Liver (tissue), 9 donors: Measurements from ENCODE around the gene DDX39B. TPM values are rescaled to one million over a fixed set of nuclear protein-coding genes. Genes with fewer than 3 reads are reported as not detected.
"Not testable (repeated sequence)": the region's sequence is repeated elsewhere in the genome, so short reads cannot be mapped to it uniquely, and the experiment has no call there.

Experiments
- DNase-seq: peaks from one replicate; pipeline ENCODE4 v3.0.0-alpha.2; 2017; ENCODE audit warnings: low spot score
- H3K27ac ChIP-seq, 2 donors: one replicate each; pipeline ENCODE4 v1.7.0; 2013; ENCODE audit warnings: inconsistent platforms in 2 of 2, low read length in 2 of 2, control low read depth in 1 of 2, low read depth in 1 of 2, mild to moderate bottlenecking in 1 of 2
- H3K27me3 ChIP-seq, 4 donors: one replicate each; pipeline versions ENCODE4 v1.6.1 to v1.7.0; 2013; ENCODE audit warnings: low read length in 3 of 4, inconsistent platforms in 1 of 4, mild to moderate bottlenecking in 1 of 4, moderate library complexity in 1 of 4; ENCODE audit not compliant: control insufficient read depth in 4 of 4, insufficient read depth in 4 of 4
- H3K36me3 ChIP-seq, 4 donors: one replicate each; pipeline versions ENCODE4 v1.6.1 to v1.7.0; 2013; ENCODE audit warnings: low read length in 3 of 4, mild to moderate bottlenecking in 3 of 4, low read depth in 1 of 4, moderate library complexity in 1 of 4; ENCODE audit not compliant: control insufficient read depth in 4 of 4, insufficient read depth in 3 of 4
- H3K4me1 ChIP-seq, 4 donors: one replicate each; pipeline versions ENCODE4 v1.6.1 to v1.7.0; 2013; ENCODE audit warnings: low read length in 3 of 4, mild to moderate bottlenecking in 3 of 4, moderate library complexity in 1 of 4; ENCODE audit not compliant: control insufficient read depth in 4 of 4, insufficient read depth in 4 of 4
- H3K4me3 ChIP-seq, 3 donors: one replicate each; pipeline versions ENCODE4 v1.6.1 to v1.7.0; 2013; ENCODE audit warnings: low read length in 3 of 3, control low read depth in 1 of 3, low read depth in 1 of 3, mild to moderate bottlenecking in 1 of 3
- H3K9ac ChIP-seq, 2 donors: one replicate each; pipeline ENCODE4 v1.7.0; 2013; ENCODE audit warnings: low read length in 2 of 2, mild to moderate bottlenecking in 2 of 2, moderate library complexity in 2 of 2, control low read depth in 1 of 2, low read depth in 1 of 2
- H3K9me3 ChIP-seq, 4 donors: one replicate each; pipeline versions ENCODE4 v1.6.1 to v1.7.0; 2013; ENCODE audit warnings: low read length in 3 of 4; ENCODE audit not compliant: control insufficient read depth in 4 of 4
- EGR1 ChIP-seq, 2 donors: IDR thresholded peaks; 2 replicates each; pipeline ENCODE4 v1.6.1; 2016 to 2018; ENCODE audit warnings: antibody characterized with exemption in 2 of 2, low read depth in 2 of 2
- FOXA1 ChIP-seq: IDR thresholded peaks from 2 replicates; pipeline ENCODE4 v1.6.1; 2016; ENCODE audit warnings: antibody characterized with exemption
- FOXA2 ChIP-seq: IDR thresholded peaks from 2 replicates; pipeline ENCODE4 v1.6.1; 2016; ENCODE audit warnings: antibody characterized with exemption
- GABPA ChIP-seq, 2 donors: IDR thresholded peaks in 1 of 2; conservative IDR thresholded peaks in 1 of 2; 2 replicates each; pipeline ENCODE4 v1.6.1; 2016; ENCODE audit warnings: antibody characterized with exemption in 2 of 2, mild to moderate bottlenecking in 1 of 2, moderate library complexity in 1 of 2
- HNF4A ChIP-seq, 2 donors: conservative IDR thresholded peaks; 2 replicates each; pipeline ENCODE4 v1.6.1; 2016; ENCODE audit warnings: antibody characterized with exemption in 2 of 2, mild to moderate bottlenecking in 2 of 2
- HNF4G ChIP-seq: IDR thresholded peaks from 2 replicates; pipeline ENCODE4 v1.6.1; 2016; ENCODE audit warnings: antibody characterized with exemption
- JUND ChIP-seq, 2 donors: IDR thresholded peaks; 2 replicates each; pipeline ENCODE4 v1.6.1; 2016; ENCODE audit warnings: antibody characterized with exemption in 2 of 2
- NR2F2 ChIP-seq: IDR thresholded peaks from 2 replicates; pipeline ENCODE4 v1.6.1; 2016; ENCODE audit warnings: antibody characterized with exemption
- RAD21 ChIP-seq, 2 donors: IDR thresholded peaks; 2 replicates each; pipeline ENCODE4 v1.6.1; 2016; ENCODE audit warnings: antibody characterized with exemption in 2 of 2, mild to moderate bottlenecking in 2 of 2
- RXRA ChIP-seq, 2 donors: IDR thresholded peaks; 2 replicates each; pipeline ENCODE4 v1.6.1; 2017 to 2018; ENCODE audit warnings: antibody characterized with exemption in 2 of 2, mild to moderate bottlenecking in 1 of 2
- SP1 ChIP-seq: IDR thresholded peaks from 2 replicates; pipeline ENCODE4 v1.6.1; 2018; ENCODE audit warnings: antibody characterized with exemption, mild to moderate bottlenecking
- TAF1 ChIP-seq: conservative IDR thresholded peaks from 2 replicates; pipeline ENCODE4 v1.6.1; 2016; ENCODE audit warnings: antibody characterized with exemption, mild to moderate bottlenecking
- YY1 ChIP-seq: IDR thresholded peaks from 2 replicates; pipeline ENCODE4 v1.6.1; 2016; ENCODE audit warnings: antibody characterized with exemption, mild to moderate bottlenecking
- WGBS: extraction: QIAGEN DNeasy Blood & Tissue Kit; methylation state at CpG from one replicate; pipeline ENCODE4 v1.1.7; 2013; 5-methylcytosine and 5-hydroxymethylcytosine counted together
- polyA plus RNA-seq, 2 donors: library from polyadenylated mRNA; stranded (reverse) in 1 of 2; unstranded in 1 of 2; fragments of 200-250 nt in 1 of 2; fragments of >200 nt in 1 of 2; fragmentation: Nextera tagmentation in 1 of 2; extraction: Ambion mirVana in 1 of 2; gene quantifications; one replicate each; pipeline versions ENCODE4 v1.2.1 to v1.2.3, GENCODE V29; 2013 to 2015
- total RNA-seq, 2 donors: library from RNA; depleted of rRNA; stranded (reverse); fragments of >200 nt; gene quantifications; one replicate each; pipeline ENCODE4 v1.2.3, GENCODE V29; 2014
- TF ChIP-seq, protein P1 (sequence below): IDR thresholded peaks from 2 replicates; pipeline ENCODE4 v1.6.1; 2016; ENCODE audit warnings: antibody characterized with exemption
- TF ChIP-seq, protein P2 (sequence below): IDR thresholded peaks from 2 replicates; pipeline ENCODE4 v1.6.1; 2016; ENCODE audit warnings: antibody characterized with exemption
- TF ChIP-seq, protein P3 (sequence below): fragments of 150-350 bp; IDR thresholded peaks from 2 replicates; pipeline ENCODE4 v1.5.1; 2017; ENCODE audit warnings: improper control_type of control experiment, low read depth, low read length; ENCODE audit not compliant: missing input control
- TF ChIP-seq, protein P4 (sequence below): IDR thresholded peaks from 2 replicates; pipeline ENCODE4 v1.6.1; 2016; ENCODE audit warnings: antibody characterized with exemption
- TF ChIP-seq, protein P5 (sequence below): IDR thresholded peaks from 2 replicates; pipeline ENCODE4 v1.6.1; 2016; ENCODE audit warnings: antibody characterized with exemption, mild to moderate bottlenecking
- donor health status: healthy.
- donor health status: healthy.
- donor health status: healthy.
- donor health status: healthy.
- donor health status: healthy.

The DDX39B gene
- total and polyA plus RNA-seq, 4 donors = 75.0 to 254 (median 135) TPM

DNA sequence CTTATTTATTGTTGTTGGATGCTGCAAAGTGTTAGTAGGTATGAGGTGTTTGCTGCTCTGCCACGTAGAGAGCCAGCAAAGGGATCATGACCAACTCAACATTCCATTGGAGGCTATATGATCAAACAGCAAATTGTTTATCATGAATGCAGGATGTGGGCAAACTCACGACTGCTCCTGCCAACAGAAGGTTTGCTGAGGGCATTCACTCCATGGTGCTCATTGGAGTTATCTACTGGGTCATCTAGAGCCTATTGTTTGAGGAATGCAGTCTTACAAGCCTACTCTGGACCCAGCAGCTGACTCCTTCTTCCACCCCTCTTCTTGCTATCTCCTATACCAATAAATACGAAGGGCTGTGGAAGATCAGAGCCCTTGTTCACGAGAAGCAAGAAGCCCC, 31.8 kb downstream of the DDX39B start:
- no peaks in the 10 kb centered on the region for H3K27me3 ChIP-seq
- no peak overlapping the region for H3K9ac ChIP-seq
- no peaks in the 10 kb centered on the region for H3K9me3 ChIP-seq
- TF ChIP-seq SP1 = no peak
- TF ChIP-seq EGR1 (IDR thresholded peaks at IDR 0.05; ENCODE audit: low read depth in 2 of 2) = no peak
- TF ChIP-seq RXRA (IDR thresholded peaks at IDR 0.05) = no peak
- TF ChIP-seq RAD21 (IDR thresholded peaks at IDR 0.05) = no peak
- no peak for TF ChIP-seq JUND (IDR thresholded peaks at IDR 0.05)
- TF ChIP-seq NR2F2 = no peak
- TF ChIP-seq, protein P1, sequence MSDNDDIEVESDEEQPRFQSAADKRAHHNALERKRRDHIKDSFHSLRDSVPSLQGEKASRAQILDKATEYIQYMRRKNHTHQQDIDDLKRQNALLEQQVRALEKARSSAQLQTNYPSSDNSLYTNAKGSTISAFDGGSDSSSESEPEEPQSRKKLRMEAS = no peak
- no peak for TF ChIP-seq HNF4A (conservative IDR thresholded peaks at IDR 0.05)
- TF ChIP-seq, protein P2, sequence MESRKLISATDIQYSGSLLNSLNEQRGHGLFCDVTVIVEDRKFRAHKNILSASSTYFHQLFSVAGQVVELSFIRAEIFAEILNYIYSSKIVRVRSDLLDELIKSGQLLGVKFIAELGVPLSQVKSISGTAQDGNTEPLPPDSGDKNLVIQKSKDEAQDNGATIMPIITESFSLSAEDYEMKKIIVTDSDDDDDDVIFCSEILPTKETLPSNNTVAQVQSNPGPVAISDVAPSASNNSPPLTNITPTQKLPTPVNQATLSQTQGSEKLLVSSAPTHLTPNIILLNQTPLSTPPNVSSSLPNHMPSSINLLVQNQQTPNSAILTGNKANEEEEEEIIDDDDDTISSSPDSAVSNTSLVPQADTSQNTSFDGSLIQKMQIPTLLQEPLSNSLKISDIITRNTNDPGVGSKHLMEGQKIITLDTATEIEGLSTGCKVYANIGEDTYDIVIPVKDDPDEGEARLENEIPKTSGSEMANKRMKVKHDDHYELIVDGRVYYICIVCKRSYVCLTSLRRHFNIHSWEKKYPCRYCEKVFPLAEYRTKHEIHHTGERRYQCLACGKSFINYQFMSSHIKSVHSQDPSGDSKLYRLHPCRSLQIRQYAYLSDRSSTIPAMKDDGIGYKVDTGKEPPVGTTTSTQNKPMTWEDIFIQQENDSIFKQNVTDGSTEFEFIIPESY = no peak
- no peak for TF ChIP-seq FOXA1
- TF ChIP-seq, protein P3, sequence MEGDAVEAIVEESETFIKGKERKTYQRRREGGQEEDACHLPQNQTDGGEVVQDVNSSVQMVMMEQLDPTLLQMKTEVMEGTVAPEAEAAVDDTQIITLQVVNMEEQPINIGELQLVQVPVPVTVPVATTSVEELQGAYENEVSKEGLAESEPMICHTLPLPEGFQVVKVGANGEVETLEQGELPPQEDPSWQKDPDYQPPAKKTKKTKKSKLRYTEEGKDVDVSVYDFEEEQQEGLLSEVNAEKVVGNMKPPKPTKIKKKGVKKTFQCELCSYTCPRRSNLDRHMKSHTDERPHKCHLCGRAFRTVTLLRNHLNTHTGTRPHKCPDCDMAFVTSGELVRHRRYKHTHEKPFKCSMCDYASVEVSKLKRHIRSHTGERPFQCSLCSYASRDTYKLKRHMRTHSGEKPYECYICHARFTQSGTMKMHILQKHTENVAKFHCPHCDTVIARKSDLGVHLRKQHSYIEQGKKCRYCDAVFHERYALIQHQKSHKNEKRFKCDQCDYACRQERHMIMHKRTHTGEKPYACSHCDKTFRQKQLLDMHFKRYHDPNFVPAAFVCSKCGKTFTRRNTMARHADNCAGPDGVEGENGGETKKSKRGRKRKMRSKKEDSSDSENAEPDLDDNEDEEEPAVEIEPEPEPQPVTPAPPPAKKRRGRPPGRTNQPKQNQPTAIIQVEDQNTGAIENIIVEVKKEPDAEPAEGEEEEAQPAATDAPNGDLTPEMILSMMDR = no peak
- TF ChIP-seq HNF4G = no peak
- TF ChIP-seq GABPA (IDR thresholded peaks at IDR 0.05 in 1 of 2, conservative IDR thresholded peaks at IDR 0.05 in 1 of 2) = no peak
- TF ChIP-seq, protein P4, sequence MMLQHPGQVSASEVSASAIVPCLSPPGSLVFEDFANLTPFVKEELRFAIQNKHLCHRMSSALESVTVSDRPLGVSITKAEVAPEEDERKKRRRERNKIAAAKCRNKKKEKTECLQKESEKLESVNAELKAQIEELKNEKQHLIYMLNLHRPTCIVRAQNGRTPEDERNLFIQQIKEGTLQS = no peak
- no peak for TF ChIP-seq TAF1
- no peak for TF ChIP-seq YY1
- TF ChIP-seq, protein P5, sequence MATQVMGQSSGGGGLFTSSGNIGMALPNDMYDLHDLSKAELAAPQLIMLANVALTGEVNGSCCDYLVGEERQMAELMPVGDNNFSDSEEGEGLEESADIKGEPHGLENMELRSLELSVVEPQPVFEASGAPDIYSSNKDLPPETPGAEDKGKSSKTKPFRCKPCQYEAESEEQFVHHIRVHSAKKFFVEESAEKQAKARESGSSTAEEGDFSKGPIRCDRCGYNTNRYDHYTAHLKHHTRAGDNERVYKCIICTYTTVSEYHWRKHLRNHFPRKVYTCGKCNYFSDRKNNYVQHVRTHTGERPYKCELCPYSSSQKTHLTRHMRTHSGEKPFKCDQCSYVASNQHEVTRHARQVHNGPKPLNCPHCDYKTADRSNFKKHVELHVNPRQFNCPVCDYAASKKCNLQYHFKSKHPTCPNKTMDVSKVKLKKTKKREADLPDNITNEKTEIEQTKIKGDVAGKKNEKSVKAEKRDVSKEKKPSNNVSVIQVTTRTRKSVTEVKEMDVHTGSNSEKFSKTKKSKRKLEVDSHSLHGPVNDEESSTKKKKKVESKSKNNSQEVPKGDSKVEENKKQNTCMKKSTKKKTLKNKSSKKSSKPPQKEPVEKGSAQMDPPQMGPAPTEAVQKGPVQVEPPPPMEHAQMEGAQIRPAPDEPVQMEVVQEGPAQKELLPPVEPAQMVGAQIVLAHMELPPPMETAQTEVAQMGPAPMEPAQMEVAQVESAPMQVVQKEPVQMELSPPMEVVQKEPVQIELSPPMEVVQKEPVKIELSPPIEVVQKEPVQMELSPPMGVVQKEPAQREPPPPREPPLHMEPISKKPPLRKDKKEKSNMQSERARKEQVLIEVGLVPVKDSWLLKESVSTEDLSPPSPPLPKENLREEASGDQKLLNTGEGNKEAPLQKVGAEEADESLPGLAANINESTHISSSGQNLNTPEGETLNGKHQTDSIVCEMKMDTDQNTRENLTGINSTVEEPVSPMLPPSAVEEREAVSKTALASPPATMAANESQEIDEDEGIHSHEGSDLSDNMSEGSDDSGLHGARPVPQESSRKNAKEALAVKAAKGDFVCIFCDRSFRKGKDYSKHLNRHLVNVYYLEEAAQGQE = no peak
- no peak for TF ChIP-seq FOXA2
- no peaks in the 10 kb centered on the region for H3K36me3 ChIP-seq
- no peak overlapping the region for H3K27ac ChIP-seq
- H3K4me1 ChIP-seq = no peaks in the 10 kb centered on the region
- DNase-seq = no peak
- WGBS = 86% methylated on average over 4 of the region's 4 CpGs
- no peak overlapping the region for H3K4me3 ChIP-seq

DNA sequence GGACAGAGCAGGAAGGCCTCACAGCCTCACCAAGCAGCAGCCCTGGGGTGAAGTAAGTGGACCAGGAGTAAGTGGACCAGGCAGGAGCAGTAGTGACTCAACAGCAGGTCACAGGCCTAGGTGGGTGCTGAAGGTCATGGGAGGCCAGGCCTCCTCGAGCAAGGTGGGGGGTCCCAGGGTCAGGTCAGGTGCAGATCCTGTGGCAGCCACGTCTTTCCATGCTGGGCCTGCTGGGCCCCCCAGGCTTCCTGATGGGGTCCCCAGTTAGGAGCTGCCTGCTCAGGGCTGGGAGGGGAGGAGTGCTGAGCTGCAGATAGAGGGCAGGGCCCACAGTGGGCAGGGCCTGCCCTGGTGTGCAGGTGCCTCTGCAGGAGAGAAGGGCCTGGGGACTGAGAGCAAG, 32.8 kb downstream of the DDX39B start:
- H3K27ac ChIP-seq, H3K4me1 ChIP-seq, H3K9ac ChIP-seq, H3K9me3 ChIP-seq, H3K4me3 ChIP-seq, DNase-seq, H3K36me3 ChIP-seq, H3K27me3 ChIP-seq: not testable (repeated sequence)
- 64% methylated on average over 2 of the region's 2 CpGs for WGBS
